Colonic mucosa (tissue), 4 donors: Measurements from ENCODE around the gene OSBP2. TPM values are rescaled to one million over a fixed set of nuclear protein-coding genes. Genes with fewer than 3 reads are reported as not detected.

Experiments
- DNase-seq: peaks from one replicate; pipeline ENCODE4 v3.0.0-alpha.2; 2020
- H3K27ac ChIP-seq: fragments of 200-600 bp; one replicate; pipeline ENCODE4 v1.8.0; 2021
- H3K27me3 ChIP-seq: fragments of 200-600 bp; one replicate; pipeline ENCODE4 v1.8.0; 2021
- H3K36me3 ChIP-seq: fragments of 200-600 bp; one replicate; pipeline ENCODE4 v1.8.0; 2021
- H3K4me1 ChIP-seq: fragments of 200-600 bp; one replicate; pipeline ENCODE4 v1.8.0; 2021; ENCODE audit warnings: mild to moderate bottlenecking
- H3K4me3 ChIP-seq: fragments of 200-600 bp; one replicate; pipeline ENCODE4 v1.8.0; 2021
- H3K9ac ChIP-seq, 2 donors: one replicate each; pipeline ENCODE4 v1.7.0; 2013; ENCODE audit warnings: control low read depth in 2 of 2, low read depth in 2 of 2, low read length in 2 of 2
- H3K9me3 ChIP-seq: fragments of 200-600 bp; one replicate; pipeline ENCODE4 v1.8.0; 2021
- CTCF ChIP-seq: fragments of 200-600 bp; IDR thresholded peaks from one replicate; pipeline ENCODE4 v1.8.0; 2022; ENCODE audit warnings: antibody characterized with exemption, mild to moderate bottlenecking
- intact Hi-C: fragments of 100-400 bp; cut with DNase I; formaldehyde crosslinking; loops from one replicate; pipeline ENCODE4 v1.14.1; 2022
- total RNA-seq, 2 donors: library from RNA; stranded (reverse); fragmentation: NEBNext Ultra II Directional in 1 of 2; extraction: Animal tissue kit (Norgen Biotek cat#: 25700) in 1 of 2; gene quantifications; one replicate each; pipeline ENCODE4 v1.2.1, GENCODE V29; 2021
- donor health status: healthy.
- donor health status: DM: no; HTN: no; CAD: no.
- donor health status: DM: no; HTN: no; CAD: no.

OSBP2 gene
- total RNA-seq, 2 donors from 2014 or later = 3.2 to 4.3 TPM

- H3K27ac ChIP-seq = no peak overlapping the region
- no peak for TF ChIP-seq CTCF
- no peak for DNase-seq
- no peak overlapping the region for H3K4me3 ChIP-seq
- H3K36me3 ChIP-seq = no peaks in the 10 kb centered on the region
- no peaks in the 10 kb centered on the region for H3K27me3 ChIP-seq
- H3K9me3 ChIP-seq = no peaks in the 10 kb centered on the region
- intact Hi-C loops = loop anchor here (10.0 kb wide), 2 partner anchors 197 to 307 kb away; no protein-coding TSS in a partner anchor
- H3K4me1 ChIP-seq = no peaks in the 10 kb centered on the region
- no peak overlapping the region for H3K9ac ChIP-seq
Measured at GRCh38 chr22:30751529-30751928, 56.9 kb downstream of the OSBP2 start.

GRCh38 chr22:30752771-30753170 lies 58.1 kb downstream of the OSBP2 start:
- no peaks in the 10 kb centered on the region for H3K27me3 ChIP-seq
- no peak for TF ChIP-seq CTCF
- no peaks in the 10 kb centered on the region for H3K9me3 ChIP-seq
- H3K9ac ChIP-seq = no peak overlapping the region
- intact Hi-C loops = loop anchor here (10.0 kb wide), 2 partner anchors 198 to 308 kb away; no protein-coding TSS in a partner anchor
- H3K36me3 ChIP-seq = no peaks in the 10 kb centered on the region
- no peak for DNase-seq
- H3K4me3 ChIP-seq = no peak overlapping the region
- no peaks in the 10 kb centered on the region for H3K4me1 ChIP-seq
- H3K27ac ChIP-seq = no peak overlapping the region

- H3K27ac ChIP-seq = no peak overlapping the region
- DNase-seq = no peak
- intact Hi-C loops = loop anchor here (2.0 to 10.0 kb wide), 3 partner anchors 119 to 309 kb away; partner anchors contain the start of gene SLC35E4
Measured at GRCh38 chr22:30753701-30754100, 59.0 kb downstream of the OSBP2 start.

GRCh38 chr22:30754521-30754920 lies 59.8 kb downstream of the OSBP2 start:
- Histone ChIP-seq H3K9ac (no peak overlapping the region), H3K4me3 (no peak overlapping the region), H3K27ac (no peak overlapping the region), H3K27me3 (no peaks in the 10 kb centered on the region), H3K36me3 (no peaks in the 10 kb centered on the region), H3K9me3 (no peaks in the 10 kb centered on the region), H3K4me1 (no peaks in the 10 kb centered on the region)
- intact Hi-C loops = loop anchor here (2.0 to 10.0 kb wide), 3 partner anchors 120 to 310 kb away; partner anchors contain the start of gene SLC35E4
- no peak for TF ChIP-seq CTCF
- DNase-seq = no peak

More at GRCh38 chr22:30753701-30754100, 59.0 kb downstream of the OSBP2 start:
- Histone ChIP-seq H3K9me3 (no peaks in the 10 kb centered on the region), H3K27me3 (no peaks in the 10 kb centered on the region), H3K36me3 (no peaks in the 10 kb centered on the region), H3K4me1 (no peaks in the 10 kb centered on the region), H3K9ac (no peak overlapping the region), H3K4me3 (no peak overlapping the region)
- no peak for TF ChIP-seq CTCF

- no peaks in the 10 kb centered on the region for H3K27me3 ChIP-seq
- intact Hi-C loops = loop anchor here (2.0 to 10.0 kb wide), 3 partner anchors 120 to 310 kb away; partner anchors contain the start of gene SLC35E4
- H3K27ac ChIP-seq = no peak overlapping the region
- no peaks in the 10 kb centered on the region for H3K9me3 ChIP-seq
- no peaks in the 10 kb centered on the region for H3K36me3 ChIP-seq
- peak; percentile 68 for DNase-seq
- TF ChIP-seq CTCF = peak; percentile 55
- H3K9ac ChIP-seq = no peak overlapping the region
- H3K4me3 ChIP-seq = no peak overlapping the region
- no peaks in the 10 kb centered on the region for H3K4me1 ChIP-seq
Measured at GRCh38 chr22:30754971-30755758, 60.5 kb downstream of the OSBP2 start.
